ENCODE results near the gene SLC19A2. TPM values are rescaled to one million over a fixed set of nuclear protein-coding genes. Genes with fewer than 3 reads are reported as not detected.
A peak's percentile ranks its signal among the peaks of the same experiment; 100 is the strongest.
"Not testable (repeated sequence)": the region's sequence is repeated elsewhere in the genome, so short reads cannot be mapped to it uniquely, and the experiment has no call there.

Gene SLC19A2, protein sequence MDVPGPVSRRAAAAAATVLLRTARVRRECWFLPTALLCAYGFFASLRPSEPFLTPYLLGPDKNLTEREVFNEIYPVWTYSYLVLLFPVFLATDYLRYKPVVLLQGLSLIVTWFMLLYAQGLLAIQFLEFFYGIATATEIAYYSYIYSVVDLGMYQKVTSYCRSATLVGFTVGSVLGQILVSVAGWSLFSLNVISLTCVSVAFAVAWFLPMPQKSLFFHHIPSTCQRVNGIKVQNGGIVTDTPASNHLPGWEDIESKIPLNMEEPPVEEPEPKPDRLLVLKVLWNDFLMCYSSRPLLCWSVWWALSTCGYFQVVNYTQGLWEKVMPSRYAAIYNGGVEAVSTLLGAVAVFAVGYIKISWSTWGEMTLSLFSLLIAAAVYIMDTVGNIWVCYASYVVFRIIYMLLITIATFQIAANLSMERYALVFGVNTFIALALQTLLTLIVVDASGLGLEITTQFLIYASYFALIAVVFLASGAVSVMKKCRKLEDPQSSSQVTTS
- 36.7 TPM for total RNA-seq

DNA sequence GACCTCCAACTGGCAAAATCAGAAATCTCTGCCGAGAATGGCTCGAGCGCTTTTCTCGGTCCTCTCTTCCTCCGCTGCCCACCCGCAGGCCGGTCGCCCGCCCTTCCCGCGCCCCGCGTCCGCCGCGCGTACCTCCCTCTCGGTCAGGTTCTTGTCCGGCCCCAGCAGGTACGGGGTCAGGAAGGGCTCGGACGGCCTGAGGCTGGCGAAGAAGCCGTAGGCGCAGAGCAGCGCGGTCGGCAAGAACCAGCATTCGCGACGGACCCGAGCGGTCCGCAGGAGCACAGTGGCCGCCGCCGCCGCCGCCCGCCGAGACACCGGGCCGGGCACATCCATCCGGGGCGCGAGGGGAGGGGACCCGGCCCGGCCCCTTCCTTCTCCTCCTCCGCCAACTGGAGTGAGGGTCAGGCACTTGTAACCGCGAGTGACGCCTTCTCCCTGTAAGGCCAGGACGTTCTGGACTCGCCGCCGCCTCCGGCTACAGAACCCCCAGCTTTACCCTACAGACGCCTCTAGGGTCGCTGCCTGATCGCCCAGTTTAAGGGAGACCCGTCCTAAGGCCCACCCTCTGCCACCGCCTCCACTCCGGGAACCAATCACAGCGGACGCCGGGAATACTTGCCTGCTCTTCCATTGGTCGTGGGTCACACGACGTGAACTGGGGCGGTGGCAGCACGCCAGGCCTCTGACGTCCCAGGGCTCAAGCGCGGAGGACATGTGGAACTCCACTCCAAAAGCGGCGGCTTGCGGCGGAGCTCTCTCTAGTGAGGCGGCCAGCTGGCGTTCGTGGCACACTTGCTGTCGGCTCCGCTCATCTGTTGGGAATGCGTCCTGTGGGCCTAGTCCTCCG, at the start of gene SLC19A2:
TSS of gene SLC19A2 (minus strand) at position 514 of the 850 bp plus-strand sequence. CDS start at position 336, 178 bp downstream.
- TF ChIP-seq, protein P1, sequence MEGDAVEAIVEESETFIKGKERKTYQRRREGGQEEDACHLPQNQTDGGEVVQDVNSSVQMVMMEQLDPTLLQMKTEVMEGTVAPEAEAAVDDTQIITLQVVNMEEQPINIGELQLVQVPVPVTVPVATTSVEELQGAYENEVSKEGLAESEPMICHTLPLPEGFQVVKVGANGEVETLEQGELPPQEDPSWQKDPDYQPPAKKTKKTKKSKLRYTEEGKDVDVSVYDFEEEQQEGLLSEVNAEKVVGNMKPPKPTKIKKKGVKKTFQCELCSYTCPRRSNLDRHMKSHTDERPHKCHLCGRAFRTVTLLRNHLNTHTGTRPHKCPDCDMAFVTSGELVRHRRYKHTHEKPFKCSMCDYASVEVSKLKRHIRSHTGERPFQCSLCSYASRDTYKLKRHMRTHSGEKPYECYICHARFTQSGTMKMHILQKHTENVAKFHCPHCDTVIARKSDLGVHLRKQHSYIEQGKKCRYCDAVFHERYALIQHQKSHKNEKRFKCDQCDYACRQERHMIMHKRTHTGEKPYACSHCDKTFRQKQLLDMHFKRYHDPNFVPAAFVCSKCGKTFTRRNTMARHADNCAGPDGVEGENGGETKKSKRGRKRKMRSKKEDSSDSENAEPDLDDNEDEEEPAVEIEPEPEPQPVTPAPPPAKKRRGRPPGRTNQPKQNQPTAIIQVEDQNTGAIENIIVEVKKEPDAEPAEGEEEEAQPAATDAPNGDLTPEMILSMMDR (IDR thresholded peaks at IDR 0.05), result peak in 2 of 3 experiments; percentile 32 to 39
- peak; percentile 98 to 100 for DNase-seq (ENCODE audit: low spot score in 2 of 2)
- intact Hi-C loops (cut with DNase I), result loop anchor here (1.0 to 10.0 kb wide), 10 partner anchors 26 to 1931 kb away; partner anchors contain the start of genes ATP1B1, CREG1, DCAF6 and MPC2
- Histone ChIP-seq H3K9me3 (no peaks in the 10 kb centered on the region), H3K27me3 (no peaks in the 10 kb centered on the region), H3K27ac (peak within 1 kb of the TSS; percentile 99 to 100), H3K4me1 (peaks cover 0 to 27% of the 10 kb centered on the region in 2 donors), H3K4me3 (peak within 1 kb of the TSS; percentile 80 to 98), H3K36me3 (no peaks in the 10 kb centered on the region)

DNA sequence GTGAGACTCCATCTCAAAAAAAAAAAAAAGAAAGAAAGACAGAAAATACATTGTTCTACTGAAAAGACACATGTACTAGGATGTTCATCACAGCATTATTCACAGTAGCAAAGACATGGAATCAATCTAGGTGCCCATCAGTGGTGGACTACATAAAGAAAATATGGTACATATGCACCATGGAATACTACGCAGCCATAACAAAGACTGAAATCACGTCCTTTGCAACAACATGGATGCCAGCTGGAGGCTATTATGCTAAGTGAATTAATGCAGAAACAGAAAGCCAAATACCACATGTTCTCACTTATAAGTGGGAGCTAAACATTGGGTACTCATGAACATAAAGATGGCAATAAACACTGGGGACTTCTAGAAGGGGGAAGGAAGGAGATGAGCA, 48.9 kb upstream of the SLC19A2 start:
- no peak for DNase-seq (ENCODE audit: low spot score in 2 of 2)
- Histone ChIP-seq H3K9me3 (no peaks in the 10 kb centered on the region), H3K4me1 (no peaks in the 10 kb centered on the region), H3K27me3 (no peaks in the 10 kb centered on the region), H3K36me3 (no peaks in the 10 kb centered on the region), H3K27ac (no peak overlapping the region), H3K4me3 (no peak overlapping the region)
- TF ChIP-seq, protein P1 (IDR thresholded peaks at IDR 0.05), result no peak
- intact Hi-C loops (cut with DNase I), result no loop called here

DNA sequence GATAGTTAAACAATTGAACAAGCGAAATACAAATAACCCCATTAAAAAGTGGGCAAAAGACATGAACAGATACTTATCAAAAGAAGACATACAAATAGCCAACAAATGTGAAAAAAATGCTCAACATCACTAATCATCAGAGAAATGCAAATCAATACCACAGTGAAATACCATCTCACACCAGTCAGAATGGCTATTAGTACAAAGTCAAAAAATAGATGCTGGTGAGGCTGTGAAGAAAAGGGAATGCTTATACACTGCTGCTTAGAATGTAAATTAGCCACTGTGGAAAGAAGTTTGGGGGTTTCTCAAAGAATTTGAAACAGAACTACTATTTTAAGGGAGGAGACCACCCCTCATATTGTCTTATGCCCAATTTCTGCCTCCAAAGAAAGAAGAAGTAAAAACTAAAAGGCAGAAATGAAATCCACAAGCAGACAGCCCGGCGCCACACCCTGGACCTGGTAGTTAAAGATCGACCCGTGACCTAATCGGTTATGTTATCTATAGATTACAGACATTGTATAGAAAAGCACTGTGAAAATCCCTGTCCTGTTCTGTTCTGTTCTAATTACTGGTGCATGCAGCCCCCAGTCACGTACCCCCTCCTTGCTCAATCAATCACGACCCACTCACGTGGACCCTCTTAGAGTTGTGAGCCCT, 47.9 kb upstream of the SLC19A2 start:
- H3K4me1 ChIP-seq; DNase-seq (ENCODE audit: low spot score in 2 of 2); H3K36me3 ChIP-seq; H3K9me3 ChIP-seq; intact Hi-C loops (cut with DNase I); H3K4me3 ChIP-seq; H3K27me3 ChIP-seq; H3K27ac ChIP-seq: not testable (repeated sequence)

DNA sequence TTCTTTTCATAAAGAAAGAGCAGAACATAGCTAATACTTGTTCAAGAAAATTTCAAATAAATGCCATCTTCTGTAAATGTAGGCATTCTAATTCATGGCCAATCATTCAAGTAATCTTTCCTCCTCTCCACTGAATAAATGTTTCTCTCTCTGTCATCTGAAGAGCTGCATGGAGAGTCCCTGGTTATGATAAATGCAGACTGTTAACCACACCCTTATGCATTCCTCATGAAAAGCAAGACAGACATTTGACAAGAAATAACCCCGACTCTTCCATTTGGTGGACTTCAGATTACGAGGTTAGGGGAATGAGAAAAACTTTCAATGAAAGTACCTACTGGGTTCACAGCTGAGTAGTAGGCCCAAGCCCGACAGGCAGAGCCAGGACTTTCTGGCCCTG, 44.7 kb upstream of the SLC19A2 start:
- H3K27me3 ChIP-seq, result no peaks in the 10 kb centered on the region
- H3K4me3 ChIP-seq, result no peak overlapping the region
- no peak overlapping the region for H3K27ac ChIP-seq
- intact Hi-C loops (cut with DNase I), result no loop called here
- TF ChIP-seq, protein P1 (IDR thresholded peaks at IDR 0.05), result no peak
- no peaks in the 10 kb centered on the region for H3K9me3 ChIP-seq
- no peak for DNase-seq (ENCODE audit: low spot score in 2 of 2)
- no peaks in the 10 kb centered on the region for H3K4me1 ChIP-seq
- no peaks in the 10 kb centered on the region for H3K36me3 ChIP-seq

DNA sequence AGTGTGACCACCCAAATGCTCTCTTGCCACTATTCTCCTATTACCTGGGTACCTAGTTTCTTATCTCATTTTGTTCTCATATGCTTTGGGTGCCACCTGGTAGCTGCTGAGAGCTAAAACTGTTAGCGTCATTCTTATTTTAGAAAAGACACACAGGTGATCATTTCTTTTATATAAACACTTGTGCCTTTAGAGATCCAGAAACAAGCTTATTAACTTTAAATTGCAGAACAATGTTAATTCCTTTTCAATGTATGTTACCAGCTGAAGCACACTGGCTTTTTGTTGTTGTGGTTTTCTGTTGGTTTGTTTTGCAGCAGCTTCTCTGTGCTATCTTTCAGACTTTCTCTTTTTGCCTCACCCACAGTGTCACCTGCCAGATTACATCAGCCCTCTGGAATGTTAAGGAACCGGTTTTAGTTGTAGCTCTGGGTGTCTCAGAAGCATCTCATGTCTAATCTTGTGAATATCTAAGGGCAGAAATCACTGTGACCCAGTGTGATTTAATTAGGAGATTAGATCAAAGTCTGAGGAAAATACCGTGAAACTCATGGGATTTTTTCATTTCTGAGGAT, 43.4 kb upstream of the SLC19A2 start:
- TF ChIP-seq, protein P1 (IDR thresholded peaks at IDR 0.05), result no peak
- no peak for DNase-seq (ENCODE audit: low spot score in 2 of 2)

More for the DNA sequence above, 43.4 kb upstream of the SLC19A2 start:
- intact Hi-C loops (cut with DNase I), result no loop called here
- H3K27me3 ChIP-seq, result no peaks in the 10 kb centered on the region
- no peaks in the 10 kb centered on the region for H3K36me3 ChIP-seq
- no peak overlapping the region for H3K27ac ChIP-seq
- no peak overlapping the region for H3K4me3 ChIP-seq
- no peaks in the 10 kb centered on the region for H3K4me1 ChIP-seq
- H3K9me3 ChIP-seq, result no peaks in the 10 kb centered on the region
